CD4-positive, alpha-beta T cell treated with Interleukin-1 beta for 1 hour (primary cell): ENCODE data around the gene ABCC4.
A peak's percentile ranks its signal among the peaks of the same experiment; 100 is the strongest.

Experiments
- DNase-seq, 2 donors: peaks; one replicate each; pipeline ENCODE4 v3.0.0-alpha.2; 2020 to 2022

Gene ABCC4

GRCh38 chr13:95151942-95152587 is 149.2 kb downstream of the ABCC4 start:
- no peak for DNase-seq

GRCh38 chr13:95150555-95150954 is 150.7 kb downstream of the ABCC4 start:
- no peak for DNase-seq

DNA sequence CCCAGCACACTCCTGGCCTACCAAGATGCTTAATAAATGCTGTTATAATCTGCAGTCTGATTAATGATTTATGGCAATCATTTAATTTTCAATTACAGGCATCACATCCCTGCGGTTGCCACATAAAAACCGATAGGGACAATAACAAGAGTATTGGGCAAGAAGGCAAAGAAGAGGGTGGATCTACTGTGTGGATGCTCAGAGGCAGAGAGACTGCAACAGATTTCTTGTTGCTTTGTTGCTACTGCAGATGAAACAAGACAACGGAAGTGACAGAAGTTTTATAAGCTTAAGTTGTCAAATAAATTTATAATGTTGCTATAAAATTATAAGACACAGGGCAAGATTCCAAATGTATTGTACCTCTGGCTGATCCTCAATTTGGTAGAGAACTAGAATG is 154.8 kb downstream of the ABCC4 start:
- no peak for DNase-seq

GRCh38 chr13:95145587-95145986 is 155.7 kb downstream of the ABCC4 start:
- no peak for DNase-seq

DNA sequence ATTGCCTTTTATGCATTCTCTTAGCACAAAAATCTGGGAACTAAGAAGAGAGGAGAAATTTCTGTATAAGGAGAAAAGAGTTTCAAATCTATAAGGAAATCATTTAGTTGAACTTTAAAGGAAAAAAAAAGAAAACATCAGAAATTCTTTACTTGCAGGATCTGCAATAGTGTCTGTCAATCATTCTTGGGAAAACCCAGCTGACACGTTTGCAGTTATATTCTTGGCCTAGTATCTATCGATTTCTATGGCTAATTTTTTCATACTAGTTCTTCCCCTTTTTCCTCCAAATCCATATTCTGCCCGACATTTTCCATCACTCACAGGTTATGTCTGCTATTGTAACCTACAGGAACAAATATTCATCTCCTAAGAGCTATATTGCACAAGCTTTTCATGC is 160.7 kb downstream of the ABCC4 start:
- no peak for DNase-seq

GRCh38 chr13:95138876-95139585 is 162.2 kb downstream of the ABCC4 start:
- DNase-seq, result no peak

DNA sequence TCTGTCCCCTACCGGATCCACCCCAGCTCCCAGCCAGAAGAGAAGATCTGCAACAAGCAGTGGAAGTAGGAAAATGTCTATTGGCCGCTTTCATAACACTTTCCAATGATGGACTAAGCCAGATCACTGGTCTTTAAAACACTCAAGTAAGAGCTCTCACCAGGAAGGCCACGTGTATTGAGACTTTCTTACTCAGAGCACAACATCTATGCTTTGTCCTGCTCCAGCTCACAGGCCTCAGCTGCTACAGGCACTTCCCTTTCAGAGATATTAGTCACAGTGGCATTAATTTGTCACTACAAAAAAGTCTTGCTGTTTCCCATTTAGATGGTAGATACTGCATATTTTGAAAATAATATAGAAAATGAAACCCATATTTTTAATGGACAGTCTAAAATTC is 164.2 kb downstream of the ABCC4 start:
- peak in 1 of 2 donors; percentile 6 for DNase-seq

DNA sequence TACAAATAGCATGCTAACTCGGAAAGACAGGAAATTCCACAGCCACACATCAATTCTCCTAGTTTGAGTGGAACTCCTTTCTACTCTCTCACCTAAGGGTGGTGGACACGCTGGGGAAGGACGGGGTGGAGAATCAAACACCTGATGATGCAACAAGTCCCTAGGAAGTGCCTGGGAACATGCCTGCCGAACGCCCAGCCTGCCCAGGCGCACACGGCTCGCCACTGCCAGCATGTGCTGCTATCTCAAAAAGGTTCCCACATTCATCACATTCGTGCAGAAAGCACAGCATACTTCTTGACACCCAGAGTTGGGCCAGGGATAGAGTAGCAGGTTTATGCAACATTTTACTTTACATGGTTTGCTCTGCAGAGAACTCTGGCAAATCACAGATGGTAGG is 164.6 kb downstream of the ABCC4 start:
- DNase-seq, result no peak

DNA sequence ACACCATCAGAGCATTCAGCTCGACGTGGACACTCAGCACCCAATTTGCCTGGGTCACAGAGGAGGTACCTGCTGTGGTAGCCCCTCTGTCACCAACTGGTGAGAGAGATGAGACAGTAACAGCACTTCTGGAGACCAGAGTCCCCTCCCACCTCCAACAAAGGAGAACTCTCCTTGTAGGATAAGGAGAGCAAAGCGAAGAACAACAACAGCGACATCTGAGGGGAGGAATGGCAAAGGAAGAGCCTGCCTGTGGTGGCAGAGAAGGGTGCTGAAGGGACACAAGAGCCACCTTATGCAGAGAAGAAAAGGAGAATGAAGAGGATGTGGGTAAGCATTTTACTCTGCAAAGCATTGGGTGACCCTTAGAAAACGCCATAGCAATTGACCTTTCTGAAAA is 167.8 kb downstream of the ABCC4 start:
- DNase-seq, result no peak

DNA sequence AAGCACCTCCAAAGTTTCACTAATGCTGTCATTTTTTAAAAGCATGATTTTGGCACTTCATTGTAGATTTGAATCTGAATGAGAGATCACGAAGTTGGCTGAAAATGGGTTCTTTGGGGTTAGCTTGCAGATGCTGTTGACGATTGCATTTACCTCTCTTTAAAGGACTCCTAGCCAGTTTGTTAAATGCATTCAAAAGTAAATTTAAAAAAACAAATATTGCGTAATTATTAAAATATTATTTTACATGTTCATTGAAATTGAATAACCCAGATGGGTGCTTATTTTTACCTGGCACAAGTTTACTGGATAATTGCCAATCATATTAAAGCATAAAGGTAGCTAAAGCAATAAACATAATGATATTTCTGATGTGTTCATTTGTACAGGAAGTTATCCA is 172.2 kb downstream of the ABCC4 start:
- DNase-seq, result no peak

DNA sequence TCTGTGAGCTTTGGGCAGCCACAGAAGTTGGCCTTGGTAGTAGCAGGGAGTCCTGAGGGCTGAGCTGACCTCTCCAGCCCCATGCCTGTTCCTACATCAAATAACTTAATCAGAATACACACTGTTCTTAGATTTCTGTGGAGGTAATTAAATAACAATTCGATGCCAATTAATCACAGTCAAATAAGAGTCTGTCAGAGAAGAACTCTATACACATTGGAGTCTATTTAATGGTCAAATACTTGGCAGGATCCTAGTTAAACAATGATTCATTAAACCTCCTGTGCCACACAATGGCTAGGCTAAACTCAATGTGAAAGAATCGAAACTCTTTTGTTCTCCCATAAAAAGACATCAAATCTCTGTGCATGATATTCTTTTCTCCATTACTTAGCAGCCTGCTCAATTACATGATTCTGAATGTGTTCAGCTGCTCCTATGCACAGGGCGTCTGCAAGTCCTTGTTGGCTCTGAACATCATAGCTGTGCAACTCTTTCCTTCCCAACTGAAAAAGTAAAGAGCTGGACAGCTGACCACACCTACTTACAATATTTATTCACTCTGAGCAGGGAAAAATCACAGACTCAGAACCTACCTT is 173.1 kb downstream of the ABCC4 start:
- DNase-seq, result no peak

GRCh38 chr13:95124959-95125358 is 176.3 kb downstream of the ABCC4 start:
- no peak for DNase-seq

DNA sequence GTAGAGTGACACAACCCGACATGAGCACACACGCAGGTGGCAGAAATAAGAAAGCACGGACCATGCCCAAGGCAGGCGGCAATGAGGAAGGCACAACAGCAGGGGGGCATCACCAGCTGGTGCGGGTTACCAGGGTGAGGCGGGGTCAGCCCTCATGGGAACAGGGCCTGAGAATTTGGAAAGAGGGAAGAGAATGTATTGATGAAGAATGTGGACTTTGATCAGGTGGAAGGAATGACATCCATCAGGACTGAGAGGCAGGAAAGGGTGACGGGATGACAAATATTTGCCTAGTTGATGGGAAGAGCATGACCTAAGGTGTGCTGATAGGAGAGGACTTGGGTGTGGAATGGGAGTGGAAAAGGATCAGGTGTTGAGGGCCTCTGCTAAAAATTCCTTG is 177.5 kb downstream of the ABCC4 start:
- no peak for DNase-seq

DNA sequence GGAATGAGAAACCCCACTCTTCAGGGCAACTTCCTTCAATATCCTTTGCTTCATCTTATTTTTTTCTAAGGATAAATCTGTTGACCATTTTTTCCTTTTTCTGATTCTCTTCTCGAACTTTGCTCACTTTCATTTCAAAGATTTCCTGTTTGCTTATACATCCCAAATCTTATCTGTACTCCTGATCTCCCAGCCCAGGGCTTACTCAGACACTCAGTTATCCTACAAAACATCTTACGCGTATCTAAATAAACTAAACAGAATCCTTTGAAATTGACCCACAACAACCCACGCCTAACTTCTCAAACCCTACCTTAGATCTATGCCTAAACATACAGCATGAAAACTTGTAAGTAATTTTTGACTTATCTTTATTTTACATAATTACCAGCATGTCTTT is 179.2 kb downstream of the ABCC4 start:
- no peak for DNase-seq

- no peak for DNase-seq
Measured at GRCh38 chr13:95121516-95121915, 179.7 kb downstream of the ABCC4 start.

GRCh38 chr13:95120650-95121049 is 180.6 kb downstream of the ABCC4 start:
- DNase-seq, result no peak

DNA sequence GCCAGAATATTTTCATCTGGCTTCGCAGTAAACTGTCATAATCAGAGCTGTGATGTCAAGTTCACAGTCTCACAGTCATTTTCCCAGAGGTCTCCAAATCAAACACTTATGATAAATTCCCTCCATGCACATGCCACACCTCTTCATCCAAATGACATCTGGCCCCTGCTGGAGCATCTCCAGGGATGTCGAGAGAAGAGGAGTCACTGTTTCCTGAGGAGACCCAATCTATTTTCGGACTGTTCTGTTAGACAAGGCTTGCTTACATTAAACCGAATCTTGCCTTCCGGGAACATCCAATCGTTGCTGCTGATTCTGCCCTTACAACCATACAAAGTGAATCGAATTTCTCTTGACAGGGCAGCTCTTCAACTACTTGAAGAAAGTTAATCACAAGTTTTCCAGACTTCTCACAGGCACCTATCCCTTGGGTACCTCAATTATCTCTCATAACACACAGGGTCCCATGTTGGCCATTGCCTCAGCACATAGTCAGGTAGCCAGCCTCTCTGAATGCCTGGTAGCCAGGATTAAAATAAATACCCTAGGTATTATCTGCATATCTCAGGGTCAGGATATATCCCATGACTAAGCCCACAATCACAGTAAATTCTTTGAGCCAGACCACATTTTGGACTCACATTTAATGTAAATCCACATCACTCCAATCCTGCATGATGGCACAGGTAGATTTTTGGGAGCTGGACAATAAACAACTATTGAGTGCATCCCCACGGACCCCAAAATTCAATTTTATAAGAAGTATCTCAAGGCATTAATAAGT is 182.5 kb downstream of the ABCC4 start:
- DNase-seq, result no peak

DNA sequence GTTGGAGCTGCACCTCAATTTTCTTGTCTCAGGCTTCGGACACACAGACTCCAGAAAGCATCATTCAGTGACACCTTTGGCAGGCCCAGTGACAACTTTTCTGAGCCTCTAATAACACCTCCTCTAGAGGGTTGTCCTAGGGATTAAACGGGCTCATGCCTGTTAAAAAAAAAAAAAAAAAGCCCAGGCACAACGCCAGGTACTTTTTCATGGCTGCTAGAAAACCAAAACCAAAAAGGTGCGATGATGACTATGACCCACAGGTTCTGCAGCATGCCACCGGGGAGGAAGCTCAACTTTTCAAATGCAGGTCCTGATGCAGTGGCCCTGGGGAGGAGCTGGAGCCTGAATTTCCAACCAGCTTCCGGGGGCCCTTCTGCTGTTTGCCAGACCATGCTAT is 184.2 kb downstream of the ABCC4 start:
- no peak for DNase-seq

DNA sequence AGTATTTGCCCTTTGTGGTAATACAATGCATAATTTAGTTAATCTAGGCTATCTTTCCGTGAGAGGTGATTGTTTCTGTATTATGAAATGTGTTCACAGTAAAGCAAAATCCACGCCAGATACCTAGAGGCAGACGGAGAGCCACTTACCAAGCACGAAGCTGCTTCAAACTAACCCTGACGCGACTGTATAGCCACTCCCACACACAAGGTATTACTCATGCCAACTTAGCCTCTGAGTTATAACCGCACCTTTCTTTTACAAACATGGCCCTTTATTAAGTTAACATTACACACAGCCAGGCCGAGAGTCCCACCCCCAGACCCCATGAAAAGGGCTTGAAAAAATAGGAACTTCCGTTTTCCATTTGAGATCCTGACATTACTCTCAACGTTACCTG is 185.7 kb downstream of the ABCC4 start:
- DNase-seq, result no peak

DNA sequence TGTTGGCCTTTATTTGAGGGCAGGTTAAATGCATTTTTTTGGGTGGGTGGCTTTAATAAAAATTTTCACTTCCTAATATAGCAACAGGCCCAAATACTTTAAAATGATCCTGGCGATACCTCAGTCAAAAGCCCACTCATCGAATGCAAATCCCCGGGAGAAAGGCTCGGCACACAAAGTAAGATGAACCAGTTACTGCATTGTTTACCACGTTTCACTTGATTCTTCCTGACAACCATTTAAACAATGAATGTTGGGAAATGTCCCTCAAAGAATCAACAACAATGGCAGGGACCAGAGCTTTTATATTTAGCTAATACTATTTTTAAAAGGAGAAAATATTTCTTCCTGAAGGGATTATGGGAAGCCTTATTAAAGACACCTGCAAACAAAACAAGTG is 187.7 kb downstream of the ABCC4 start:
- DNase-seq, result no peak

- DNase-seq, result no peak
Measured at GRCh38 chr13:95112883-95113282, 188.4 kb downstream of the ABCC4 start.

DNA sequence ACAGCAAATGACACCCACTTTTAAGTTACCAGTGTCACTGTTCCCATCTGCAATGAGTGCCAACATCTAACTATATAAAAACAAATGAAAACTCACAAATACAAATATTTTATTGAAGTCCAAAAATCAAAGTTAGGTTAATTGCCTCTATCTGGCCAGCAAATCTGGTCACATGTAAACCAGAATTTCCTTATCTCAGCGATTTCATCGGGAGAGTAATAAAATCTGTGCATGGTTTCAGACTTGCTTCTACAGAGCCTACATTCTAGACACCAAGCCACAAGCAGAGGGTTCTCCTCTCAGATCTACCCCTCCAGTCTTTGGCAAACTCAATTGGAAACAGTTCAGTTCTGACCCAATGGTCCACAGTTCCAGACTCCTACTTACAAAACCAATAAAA is 189.6 kb downstream of the ABCC4 start:
- DNase-seq, result no peak

DNA sequence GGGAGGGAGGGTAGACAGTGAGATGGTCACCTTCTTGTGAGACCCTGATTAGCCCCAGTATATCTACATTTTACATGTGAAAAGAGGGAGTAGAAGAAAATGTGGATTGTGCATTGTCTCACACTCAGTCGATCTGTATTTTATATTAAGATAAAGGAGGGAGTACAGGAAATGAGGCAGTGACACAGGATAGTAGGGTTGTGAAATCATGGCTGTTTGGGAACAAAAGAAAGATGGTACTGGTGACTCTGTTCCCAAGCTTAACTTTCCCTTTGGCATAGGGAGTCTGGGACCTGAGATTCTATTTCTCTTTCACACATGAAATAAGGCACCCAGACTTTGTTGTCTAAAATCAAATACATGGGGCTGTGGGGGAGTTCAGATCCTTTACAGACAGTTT is 194.7 kb downstream of the ABCC4 start:
- DNase-seq, result no peak
